Nephron progenitor cell (in vitro differentiated cells): ENCODE data around the gene PKNOX1.
"Not testable (repeated sequence)": the region's sequence is repeated elsewhere in the genome, so short reads cannot be mapped to it uniquely, and the experiment has no call there.

Experiments
- DNase-seq: peaks from one replicate; pipeline ENCODE4 v3.0.0; 2021
- H3K27ac Mint-ChIP-seq: 2 replicates; pipeline ENCODE4 v1.8.0; 2021; ENCODE audit warnings: mild to moderate bottlenecking, moderate library complexity, mixed read lengths
- H3K27me3 Mint-ChIP-seq: 2 replicates; pipeline ENCODE4 v1.8.0; 2021; ENCODE audit warnings: mild to moderate bottlenecking, low read depth, mixed read lengths; ENCODE audit not compliant: poor library complexity
- H3K36me3 Mint-ChIP-seq: 2 replicates; pipeline ENCODE4 v1.8.0; 2021; ENCODE audit warnings: low read depth, mixed read lengths
- H3K4me1 Mint-ChIP-seq: 2 replicates; pipeline ENCODE4 v1.8.0; 2021; ENCODE audit warnings: mixed read lengths
- H3K4me3 Mint-ChIP-seq: 2 replicates; pipeline ENCODE4 v1.8.0; 2021; ENCODE audit warnings: mild to moderate bottlenecking, moderate library complexity, mixed read lengths
- H3K9me3 Mint-ChIP-seq: 2 replicates; pipeline ENCODE4 v1.8.0; 2021; ENCODE audit warnings: mild to moderate bottlenecking, moderate library complexity, mixed read lengths
- TF ChIP-seq, protein P1 (sequence below): fragments of 200-600 bp; sonication (generic); IDR thresholded peaks from 2 replicates; pipeline ENCODE4 v1.5.0; 2021; ENCODE audit warnings: antibody characterized with exemption

PKNOX1 gene

DNA sequence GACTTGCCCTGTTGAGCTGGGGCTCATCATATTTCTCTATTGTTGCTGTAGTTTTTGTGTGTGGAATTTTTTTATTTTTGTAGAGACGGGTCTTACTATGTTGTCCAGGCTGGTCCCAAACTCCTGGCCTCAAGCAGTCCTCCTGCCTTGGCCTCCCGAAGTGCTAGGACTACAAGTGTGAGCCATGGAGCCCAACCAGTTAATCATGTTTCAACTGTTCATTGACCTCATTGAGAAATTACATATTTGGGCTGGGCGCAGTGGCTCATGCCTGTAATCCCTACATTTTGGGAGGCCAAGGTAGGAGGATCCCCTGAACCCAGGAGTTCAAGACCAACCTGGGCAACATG, 9.2 kb upstream of the PKNOX1 start:
- Mint-ChIP-seq H3K27me3 (peaks cover 3% of the 10 kb centered on the region), H3K27ac (no peak overlapping the region), H3K4me3 (no peak overlapping the region), H3K4me1 (peaks cover 4% of the 10 kb centered on the region), H3K36me3 (no peaks in the 10 kb centered on the region), H3K9me3 (no peaks in the 10 kb centered on the region)
- DNase-seq = no peak
- TF ChIP-seq, protein P1, sequence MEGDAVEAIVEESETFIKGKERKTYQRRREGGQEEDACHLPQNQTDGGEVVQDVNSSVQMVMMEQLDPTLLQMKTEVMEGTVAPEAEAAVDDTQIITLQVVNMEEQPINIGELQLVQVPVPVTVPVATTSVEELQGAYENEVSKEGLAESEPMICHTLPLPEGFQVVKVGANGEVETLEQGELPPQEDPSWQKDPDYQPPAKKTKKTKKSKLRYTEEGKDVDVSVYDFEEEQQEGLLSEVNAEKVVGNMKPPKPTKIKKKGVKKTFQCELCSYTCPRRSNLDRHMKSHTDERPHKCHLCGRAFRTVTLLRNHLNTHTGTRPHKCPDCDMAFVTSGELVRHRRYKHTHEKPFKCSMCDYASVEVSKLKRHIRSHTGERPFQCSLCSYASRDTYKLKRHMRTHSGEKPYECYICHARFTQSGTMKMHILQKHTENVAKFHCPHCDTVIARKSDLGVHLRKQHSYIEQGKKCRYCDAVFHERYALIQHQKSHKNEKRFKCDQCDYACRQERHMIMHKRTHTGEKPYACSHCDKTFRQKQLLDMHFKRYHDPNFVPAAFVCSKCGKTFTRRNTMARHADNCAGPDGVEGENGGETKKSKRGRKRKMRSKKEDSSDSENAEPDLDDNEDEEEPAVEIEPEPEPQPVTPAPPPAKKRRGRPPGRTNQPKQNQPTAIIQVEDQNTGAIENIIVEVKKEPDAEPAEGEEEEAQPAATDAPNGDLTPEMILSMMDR = no peak

- not testable (repeated sequence) for H3K9me3 Mint-ChIP-seq, H3K27me3 Mint-ChIP-seq, H3K4me3 Mint-ChIP-seq, H3K27ac Mint-ChIP-seq, DNase-seq, H3K36me3 Mint-ChIP-seq, H3K4me1 Mint-ChIP-seq
Measured at GRCh38 chr21:42967616-42968015, 6.7 kb upstream of the PKNOX1 start.

- Mint-ChIP-seq H3K27ac (no peak overlapping the region), H3K4me3 (no peak overlapping the region), H3K9me3 (no peaks in the 10 kb centered on the region), H3K27me3 (peaks cover 3% of the 10 kb centered on the region), H3K4me1 (peaks cover 16% of the 10 kb centered on the region), H3K36me3 (no peaks in the 10 kb centered on the region)
- DNase-seq = no peak
- TF ChIP-seq, protein P1 = no peak
Measured at GRCh38 chr21:42969193-42969600, 5.2 kb upstream of the PKNOX1 start.

GRCh38 chr21:42970946-42971653, 3.3 kb upstream of the PKNOX1 start:
- no peak for DNase-seq
- no peak overlapping the region for H3K4me3 Mint-ChIP-seq
- H3K27ac Mint-ChIP-seq = no peak overlapping the region
- peaks cover 3% of the 10 kb centered on the region for H3K27me3 Mint-ChIP-seq
- TF ChIP-seq, protein P1 = no peak
- peaks cover 2% of the 10 kb centered on the region for H3K9me3 Mint-ChIP-seq
- peaks cover 20% of the 10 kb centered on the region for H3K4me1 Mint-ChIP-seq
- no peaks in the 10 kb centered on the region for H3K36me3 Mint-ChIP-seq

DNA sequence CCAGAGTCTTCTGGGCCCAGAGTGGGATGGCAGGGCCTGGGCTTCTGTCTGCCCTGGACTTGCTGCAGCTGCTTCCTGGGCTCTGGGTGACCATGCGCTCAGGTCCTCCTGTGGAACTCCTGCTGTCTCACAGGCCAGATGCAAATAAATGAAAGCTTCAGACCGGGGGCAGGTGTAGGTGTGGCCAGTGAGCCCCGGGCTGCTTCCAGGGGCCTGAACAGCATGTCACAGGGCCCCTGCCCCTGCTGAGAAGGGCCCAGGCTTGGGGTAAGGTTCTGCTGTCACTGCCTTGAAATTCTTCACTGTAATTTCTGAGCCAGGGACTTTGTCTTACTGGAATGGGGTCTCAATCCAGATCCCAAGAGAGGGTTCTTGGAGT, 2.5 kb upstream of the PKNOX1 start:
- peaks cover 21% of the 10 kb centered on the region for H3K4me1 Mint-ChIP-seq
- no peak overlapping the region for H3K27ac Mint-ChIP-seq
- peaks cover 3% of the 10 kb centered on the region for H3K27me3 Mint-ChIP-seq
- H3K4me3 Mint-ChIP-seq = no peak overlapping the region
- H3K36me3 Mint-ChIP-seq = peaks cover 7% of the 10 kb centered on the region
- TF ChIP-seq, protein P1 = no peak
- no peak for DNase-seq
- peaks cover 9% of the 10 kb centered on the region for H3K9me3 Mint-ChIP-seq

DNA sequence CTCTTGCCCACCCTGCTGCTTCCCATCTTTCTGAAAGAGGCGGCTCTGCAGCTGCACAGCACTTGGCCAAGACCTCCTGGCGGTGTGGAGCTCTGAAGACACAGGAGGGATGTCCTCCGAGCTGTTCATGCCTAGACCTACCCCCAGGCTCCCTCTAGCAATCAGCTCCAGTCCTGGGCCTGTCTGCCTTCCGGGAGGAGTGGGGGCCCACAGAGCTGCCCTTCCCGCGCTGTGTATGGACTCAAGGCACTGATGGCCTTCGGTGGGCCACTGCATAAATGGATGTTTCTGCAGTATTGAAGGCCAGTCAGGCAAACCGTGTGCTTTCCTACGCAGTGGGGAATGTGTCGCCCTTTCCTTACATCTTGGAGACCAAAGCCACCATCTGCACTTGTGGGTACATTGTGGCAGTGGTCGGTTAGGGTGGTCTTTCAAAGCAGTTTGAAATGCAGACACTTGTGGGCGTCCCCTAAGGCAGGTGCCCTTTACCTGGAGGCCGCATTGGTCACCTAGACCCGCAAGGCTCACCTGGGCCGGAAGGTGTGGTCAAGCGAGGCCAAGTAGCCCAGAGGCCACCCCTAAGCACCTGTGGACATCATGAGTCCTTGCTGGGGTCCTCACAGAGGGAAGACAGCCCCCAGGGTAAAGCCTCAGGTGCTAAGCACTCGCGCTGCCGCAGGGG, 912 bp upstream of the PKNOX1 start:
- H3K36me3 Mint-ChIP-seq = peaks cover 23% of the 10 kb centered on the region
- H3K4me1 Mint-ChIP-seq = peaks cover 21% of the 10 kb centered on the region
- TF ChIP-seq, protein P1 = no peak
- H3K27ac Mint-ChIP-seq = no peak overlapping the region
- H3K27me3 Mint-ChIP-seq = peaks cover 3% of the 10 kb centered on the region
- DNase-seq = no peak
- H3K4me3 Mint-ChIP-seq = peak overlapping the region; percentile 63
- peaks cover 24% of the 10 kb centered on the region for H3K9me3 Mint-ChIP-seq
